Kidney capillary endothelial cell (primary cell): ENCODE data around the gene IL32.

ENCODE experiments used
- DNase-seq: peaks from one replicate; pipeline ENCODE4 v3.0.0-alpha.2; 2018; ENCODE audit warnings: low spot score

IL32 gene

GRCh38 chr16:3027983-3028715 is 37.3 kb upstream of the IL32 start:
- DNase-seq: peak; percentile 69

- DNase-seq: no peak
These were observed 36.6 kb upstream of the IL32 start for GRCh38 chr16:3028716-3029319.

GRCh38 chr16:3029491-3030221 is 35.8 kb upstream of the IL32 start:
- peak; percentile 46 for DNase-seq

- no peak for DNase-seq
These were observed 34.9 kb upstream of the IL32 start for GRCh38 chr16:3030222-3031212.

- DNase-seq: no peak
These were observed 32.8 kb upstream of the IL32 start for GRCh38 chr16:3032624-3033023.

- DNase-seq: no peak
These were observed 30.0 kb upstream of the IL32 start for GRCh38 chr16:3035289-3035971.

- no peak for DNase-seq
These were observed 29.3 kb upstream of the IL32 start for GRCh38 chr16:3035972-3036725.

GRCh38 chr16:3036726-3037315 is 28.6 kb upstream of the IL32 start, which contains the start of gene BICDL2:
Gene BICDL2, minus strand, starts transcription at chr16:3036944. Its CDS starts 1,448 bp downstream, at chr16:3035496.
- no peak for DNase-seq

GRCh38 chr16:3038256-3038655 is 27.2 kb upstream of the IL32 start:
- no peak for DNase-seq

- no peak for DNase-seq
These were observed 26.5 kb upstream of the IL32 start for GRCh38 chr16:3038896-3039295.

- no peak for DNase-seq
These were observed 23.1 kb upstream of the IL32 start for GRCh38 chr16:3042376-3042775.

GRCh38 chr16:3044708-3045107 is 20.7 kb upstream of the IL32 start:
- no peak for DNase-seq

- no peak for DNase-seq
These were observed 19.4 kb upstream of the IL32 start, which contains the start of gene MMP25 for GRCh38 chr16:3045758-3046640. Gene MMP25, plus strand, starts transcription at chr16:3046561. Its CDS starts 357 bp downstream, at chr16:3046918.

- DNase-seq: no peak
These were observed 18.6 kb upstream of the IL32 start for GRCh38 chr16:3046641-3047386.

GRCh38 chr16:3047387-3047720 is 18.1 kb upstream of the IL32 start:
- DNase-seq: no peak

- no peak for DNase-seq
These were observed 15.4 kb upstream of the IL32 start for GRCh38 chr16:3049921-3050481.

GRCh38 chr16:3050487-3050886 is 15.0 kb upstream of the IL32 start:
- no peak for DNase-seq

GRCh38 chr16:3051009-3051408 is 14.4 kb upstream of the IL32 start:
- DNase-seq: no peak
